NCI-H748 (cell line): ENCODE measurements around the gene IZUMO4.
"Not testable (repeated sequence)": the region's sequence is repeated elsewhere in the genome, so short reads cannot be mapped to it uniquely, and the experiment has no call there.

Experiments used
- DNase-seq: peaks from one replicate; lab custom pipeline; 2025; ENCODE audit not compliant: unreplicated experiment; lab: John Stamatoyannopoulos, UW

The IZUMO4 gene

DNA sequence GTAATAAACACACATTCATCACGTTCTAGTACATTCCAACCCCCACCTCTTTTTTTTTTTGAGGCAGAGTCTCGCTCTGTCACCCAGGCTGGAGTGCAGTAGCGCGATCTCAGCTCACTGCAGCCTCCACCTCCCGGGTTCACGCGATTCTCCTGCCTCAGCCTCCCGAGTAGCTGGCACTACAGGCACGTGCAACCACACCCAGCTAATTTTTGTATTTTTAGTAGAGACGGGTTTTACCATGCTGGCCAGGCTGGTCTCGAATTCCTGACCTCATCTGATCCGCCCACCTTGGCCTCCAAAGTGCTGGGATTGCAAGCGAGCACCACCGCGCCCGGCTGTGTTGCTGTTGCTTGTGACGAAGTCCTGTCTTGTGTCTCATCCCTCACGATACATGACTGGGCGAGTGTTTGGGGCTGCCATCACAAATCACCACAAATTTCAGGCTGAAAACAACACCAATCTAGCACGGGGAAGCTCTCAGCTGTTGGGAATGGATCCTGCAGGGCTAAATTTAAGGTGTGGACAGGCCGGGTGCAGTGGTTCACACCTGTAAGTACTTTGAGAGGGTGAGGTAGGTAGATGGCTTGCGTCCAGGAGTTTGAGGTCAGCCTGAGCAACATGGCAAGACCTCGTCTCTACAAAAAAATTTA lies 16.3 kb upstream of the IZUMO4 start:
- DNase-seq, result no peak

DNA sequence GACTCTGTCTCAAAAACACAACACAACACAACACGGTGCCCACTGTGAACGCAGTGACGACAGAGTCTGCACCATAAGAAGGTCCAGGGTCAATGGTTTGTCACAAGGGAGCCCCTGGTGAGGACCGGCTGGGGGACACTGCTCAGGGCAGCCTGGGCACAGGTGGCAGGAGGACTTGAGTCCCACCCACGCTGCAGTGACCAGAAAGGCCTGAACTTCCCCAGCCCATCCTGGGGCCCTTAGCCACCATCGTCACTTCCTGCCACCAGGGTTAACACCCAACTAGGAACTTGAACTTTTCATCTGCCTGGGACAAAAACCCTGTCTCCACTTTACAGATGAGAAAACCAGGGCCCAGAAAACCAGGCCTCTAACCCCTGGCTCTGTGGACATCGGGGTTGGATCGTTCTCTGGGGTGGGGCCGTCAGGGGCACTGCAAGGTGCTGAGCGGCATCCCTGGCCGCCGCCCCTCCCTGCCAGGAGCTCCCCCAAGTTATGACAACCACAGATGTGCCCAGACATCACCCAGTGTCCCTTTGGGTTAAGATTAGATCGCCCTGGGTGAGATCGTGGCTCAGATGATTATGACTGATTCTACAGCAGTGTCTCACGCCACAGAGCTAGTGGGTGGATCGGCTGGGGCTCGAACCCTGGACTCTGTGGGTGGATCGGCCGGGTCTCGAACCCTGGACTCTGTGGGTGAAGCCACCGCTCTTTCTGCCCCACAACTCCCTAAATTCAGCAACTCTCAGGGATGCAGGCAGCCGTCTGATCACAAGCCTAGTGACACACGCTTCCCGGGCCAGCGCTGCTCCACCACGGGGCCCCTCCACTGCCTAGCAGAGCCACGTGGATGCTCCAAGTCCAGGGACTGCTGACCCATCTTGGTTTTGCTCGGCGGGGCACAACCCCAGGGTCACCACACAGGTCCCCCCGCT lies 14.6 kb upstream of the IZUMO4 start:
- DNase-seq, result no peak

DNA sequence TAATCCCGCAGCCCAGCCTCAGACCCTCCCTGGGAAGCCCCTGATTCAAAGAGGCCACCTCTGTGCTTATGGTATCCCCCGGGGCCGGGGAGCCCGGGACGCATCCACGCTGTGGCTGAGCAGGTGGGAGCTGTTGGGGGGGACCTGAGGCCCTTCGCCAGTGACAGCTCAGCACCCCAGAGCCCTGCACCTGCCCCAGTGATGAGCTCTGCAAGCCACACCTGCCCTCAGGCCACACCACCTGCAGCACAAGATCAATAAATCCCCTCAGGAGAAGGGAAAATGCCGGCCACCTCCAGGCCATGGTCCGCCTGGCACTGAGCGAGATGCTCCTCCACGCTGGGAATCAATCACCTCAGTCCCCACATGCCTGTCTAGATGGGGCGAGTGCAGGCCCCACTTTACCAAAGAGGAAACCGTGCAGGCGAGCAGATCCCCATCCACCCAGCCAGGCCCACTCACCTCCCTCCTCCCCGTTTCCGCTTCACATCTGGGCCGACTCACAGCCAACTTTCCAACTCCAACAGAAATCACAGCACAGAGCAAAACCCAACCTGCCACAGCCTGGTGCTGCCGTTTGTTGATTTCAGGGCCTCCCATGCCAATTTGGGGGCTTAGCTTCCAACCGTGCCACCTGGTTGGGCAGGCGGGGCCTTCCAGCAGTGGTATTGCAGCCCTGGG lies 13.4 kb upstream of the IZUMO4 start:
- DNase-seq, result no peak

DNA sequence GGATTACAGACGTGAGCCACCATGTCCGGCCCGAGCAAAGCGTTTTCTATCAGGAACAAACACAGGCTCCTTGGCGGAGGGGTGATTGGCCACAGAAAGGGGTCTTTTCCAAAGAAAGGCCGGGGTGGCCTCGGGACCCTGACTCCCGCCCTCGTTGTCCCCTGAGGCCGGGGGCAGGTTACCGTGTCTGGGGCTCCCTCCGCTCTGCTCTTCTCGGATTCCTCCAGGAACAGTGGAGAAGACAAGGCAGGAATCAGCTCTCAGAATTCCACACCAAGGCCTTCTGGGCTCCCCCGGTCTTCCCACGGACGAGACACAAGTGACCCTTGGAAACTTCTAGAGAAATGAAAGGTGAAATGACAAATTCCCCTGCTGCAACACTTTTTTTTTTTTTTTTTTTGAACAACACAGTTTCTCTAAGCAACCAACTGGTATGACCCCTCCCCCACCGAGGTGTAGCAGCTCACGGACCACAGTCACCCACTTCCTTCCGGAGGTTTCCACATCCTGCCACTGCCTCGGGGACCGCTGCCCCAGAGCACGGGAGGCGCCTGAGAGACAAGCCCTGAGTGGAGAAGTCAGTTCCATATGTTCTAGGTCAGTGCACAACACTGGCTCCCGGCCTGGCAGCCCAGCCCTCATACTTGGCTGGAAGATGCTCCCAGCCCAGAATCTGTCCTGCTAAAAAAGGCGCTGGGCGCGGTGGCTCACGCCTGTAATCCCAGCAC lies 11.6 kb upstream of the IZUMO4 start:
- no peak for DNase-seq

DNA sequence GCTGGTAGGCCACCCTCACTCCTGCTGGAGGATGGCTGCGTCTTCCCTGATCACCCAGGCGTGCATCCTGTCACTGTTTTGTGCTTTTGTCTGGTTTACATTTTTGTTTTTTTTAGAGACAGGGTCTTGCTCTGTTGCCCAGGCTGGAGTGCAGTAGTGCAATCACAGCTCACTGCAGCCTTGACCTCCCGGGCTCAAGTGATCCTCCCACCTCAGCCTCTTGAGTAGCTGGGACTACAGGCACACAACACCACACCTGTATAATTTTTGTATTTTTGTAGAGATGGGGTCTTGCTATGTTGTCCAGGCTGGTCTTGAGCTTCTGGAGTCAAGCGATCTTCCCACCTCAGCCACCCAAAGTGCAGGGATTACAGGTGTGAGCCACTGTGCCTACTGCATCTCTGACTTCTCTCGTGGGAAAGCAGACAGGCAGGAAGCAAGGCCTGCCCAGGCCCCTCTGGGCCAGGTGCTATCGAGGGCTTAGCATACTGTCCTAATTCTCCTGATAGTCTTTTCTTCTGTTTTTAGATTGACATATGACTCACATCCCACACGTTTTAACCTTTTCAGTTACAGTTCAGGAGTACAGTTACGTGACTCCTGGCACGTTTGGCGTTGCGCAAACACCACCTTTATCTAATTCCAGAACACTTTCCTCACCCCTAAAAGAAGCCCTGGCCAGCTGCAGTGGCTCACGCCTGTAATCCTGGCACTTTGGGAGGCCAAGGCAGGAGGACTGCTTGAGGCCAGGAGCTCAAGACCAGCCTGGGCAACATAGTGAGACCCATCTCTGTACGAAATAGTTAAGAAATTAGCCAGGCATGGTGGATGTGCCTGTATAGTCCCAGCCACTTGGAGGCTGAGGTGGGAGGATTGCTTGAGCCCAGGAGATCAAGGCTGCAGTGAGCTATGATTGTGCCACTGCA lies 9.8 kb upstream of the IZUMO4 start:
- not testable (repeated sequence) for DNase-seq

DNA sequence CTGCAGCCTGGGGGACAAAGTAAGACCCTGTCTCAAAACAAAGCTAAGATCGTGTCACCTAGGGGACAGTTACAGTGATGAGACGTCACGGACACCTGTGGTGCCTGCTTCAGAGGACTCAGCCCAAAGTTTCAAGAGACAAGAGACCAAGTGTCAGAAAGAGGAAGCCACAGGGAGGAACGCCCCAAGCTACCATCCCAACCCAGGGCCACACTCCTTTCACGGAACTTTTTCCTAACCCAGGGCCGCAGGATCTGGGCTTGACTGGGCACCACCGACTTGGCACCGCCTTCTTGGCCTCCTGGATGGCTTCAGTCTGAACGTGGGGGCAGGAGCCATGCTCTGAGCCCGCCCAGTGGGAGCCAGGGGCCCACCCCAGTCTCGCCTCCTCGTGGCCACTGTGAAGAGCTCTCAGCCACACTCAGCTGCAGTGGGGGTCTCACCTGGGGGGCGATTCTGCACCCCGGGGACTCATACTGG lies 9.1 kb upstream of the IZUMO4 start:
- DNase-seq, result no peak

DNA sequence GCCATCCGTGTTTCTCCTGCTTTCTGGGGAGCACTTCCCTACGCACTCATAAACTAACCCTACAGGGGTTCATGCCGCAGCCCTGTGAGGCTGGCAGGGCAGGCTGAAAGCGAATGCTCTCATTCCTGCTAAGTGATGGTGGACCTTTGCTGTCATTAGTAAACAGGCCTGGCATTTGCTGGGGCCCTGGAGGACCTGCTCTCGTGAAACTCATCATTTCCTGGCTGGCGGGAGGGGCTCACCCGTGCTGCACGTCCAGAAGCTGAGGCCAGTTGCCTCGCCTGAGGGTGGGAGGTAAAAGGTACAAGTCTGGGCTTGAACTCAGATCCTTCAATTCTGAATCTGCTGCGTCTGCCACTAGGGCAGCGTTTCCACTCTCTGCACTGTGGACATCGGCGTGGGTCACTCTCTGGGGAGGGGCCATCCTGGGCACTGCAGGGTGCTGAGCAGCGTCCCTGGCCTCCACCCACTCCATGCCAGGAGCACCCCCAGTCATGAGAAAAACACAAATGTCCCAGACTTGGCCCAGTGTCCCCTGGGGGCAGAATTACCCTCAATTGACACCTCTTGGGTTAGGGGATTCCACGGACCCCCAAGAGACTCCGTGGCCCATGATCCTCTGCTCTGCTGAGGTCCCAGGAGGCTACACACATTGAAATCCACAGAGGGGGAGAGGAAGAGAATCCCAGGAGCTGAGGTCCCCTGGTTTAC lies 7.6 kb upstream of the IZUMO4 start:
- DNase-seq, result peak; percentile 5

DNA sequence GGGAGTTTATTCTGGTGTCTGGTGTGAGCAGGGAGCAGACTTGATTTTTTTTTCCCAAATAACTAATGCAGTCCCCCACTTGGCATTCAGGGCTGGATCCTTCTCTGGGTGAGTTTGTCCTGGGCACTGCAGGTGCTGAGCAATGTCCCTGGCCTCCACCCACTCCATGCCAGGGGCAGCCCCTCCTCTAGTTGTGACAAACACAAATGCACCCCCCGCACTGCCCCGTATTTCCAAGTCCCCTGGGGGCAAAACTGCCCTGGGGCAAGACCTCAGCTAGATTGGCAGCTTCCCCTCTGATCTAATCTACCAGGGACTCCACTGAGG lies 7.0 kb upstream of the IZUMO4 start:
- DNase-seq, result no peak

DNA sequence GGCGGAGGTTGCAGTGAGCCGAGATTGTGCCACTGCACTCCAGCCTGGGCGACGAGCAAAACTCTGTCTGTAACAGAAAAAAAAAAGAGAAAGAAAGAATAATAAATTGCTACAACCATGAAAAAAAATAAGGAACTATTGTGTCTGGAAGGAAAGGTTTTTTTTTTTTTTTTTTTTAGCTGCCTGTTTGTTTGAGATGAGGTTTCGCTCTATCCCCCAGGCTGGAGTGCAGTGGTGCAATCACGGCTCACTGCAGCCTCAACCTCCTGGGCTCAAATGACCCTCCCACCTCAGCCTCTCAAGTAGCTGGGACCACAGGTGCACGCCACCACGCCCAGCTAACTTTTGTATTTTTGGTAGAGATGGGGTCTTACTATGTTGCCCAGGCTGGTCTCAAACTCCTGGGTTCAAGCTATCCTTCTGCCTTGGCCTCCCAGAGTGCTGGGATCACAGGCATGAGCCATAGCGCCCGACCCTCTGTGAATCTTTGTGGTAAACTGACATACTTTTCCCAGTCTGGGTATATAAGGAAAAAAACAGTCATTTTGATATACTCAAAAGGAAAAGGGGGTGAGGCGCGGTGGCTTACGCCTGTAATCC lies 4.7 kb upstream of the IZUMO4 start:
- DNase-seq, result not testable (repeated sequence)

DNA sequence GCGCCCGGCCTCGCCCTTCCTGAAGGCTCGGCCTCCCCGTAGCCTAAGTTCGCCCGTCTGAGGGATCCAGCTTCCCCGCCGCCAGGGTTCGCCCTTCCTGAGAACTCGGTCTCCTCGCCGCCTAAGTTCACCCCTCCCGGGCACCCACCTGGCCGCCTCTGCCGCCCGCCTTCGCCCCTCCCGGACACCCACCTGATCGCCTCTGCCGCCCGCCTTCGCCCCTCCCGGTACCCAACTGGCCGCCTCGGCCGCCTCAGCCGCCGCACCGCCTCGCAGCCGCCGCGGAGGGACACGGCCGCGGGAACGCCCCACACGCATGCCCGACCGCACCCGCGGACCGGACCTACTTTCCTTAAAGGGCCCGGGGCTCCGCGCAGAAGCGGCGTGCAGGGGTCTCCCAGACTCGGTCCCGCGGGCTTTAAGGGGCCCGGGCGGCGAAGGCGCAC lies 658 bp upstream of the IZUMO4 start, which contains the start of gene MOB3A:
MOB3A (minus strand) TSS at position 293 of the 446 bp plus-strand sequence. CDS start 17,766 bp downstream, outside the sequence.
- peak; percentile 94 for DNase-seq

DNA sequence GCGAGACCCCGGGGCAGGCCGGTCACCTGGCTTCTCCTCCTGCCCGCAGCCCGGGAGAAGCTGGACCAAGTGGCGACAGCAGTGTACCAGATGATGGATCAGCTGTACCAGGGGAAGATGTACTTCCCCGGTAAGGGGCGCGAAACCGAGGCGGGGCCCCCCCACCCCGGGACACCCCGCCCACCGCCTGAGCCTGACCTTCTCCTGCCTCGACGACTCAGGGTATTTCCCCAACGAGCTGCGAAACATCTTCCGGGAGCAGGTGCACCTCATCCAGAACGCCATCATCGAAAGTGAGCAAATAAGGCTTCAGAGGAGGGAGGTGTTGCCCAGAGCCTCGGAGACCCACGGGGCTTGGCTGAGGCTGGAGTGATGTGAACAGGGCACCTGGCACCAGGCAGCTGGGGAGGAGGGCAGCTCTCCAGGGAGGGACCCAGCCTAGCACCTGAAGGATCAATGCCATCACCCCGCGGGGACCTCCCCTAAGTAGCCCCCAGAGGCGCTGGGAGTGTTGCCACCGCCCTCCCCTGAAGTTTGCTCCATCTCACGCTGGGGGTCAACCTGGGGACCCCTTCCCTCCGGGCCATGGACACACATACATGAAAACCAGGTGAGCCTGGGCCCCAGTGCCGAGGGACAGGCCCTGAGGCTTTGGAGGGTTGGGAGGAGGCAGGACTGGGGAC lies 629 bp downstream of the IZUMO4 start:
- DNase-seq, result peak; percentile 17

DNA sequence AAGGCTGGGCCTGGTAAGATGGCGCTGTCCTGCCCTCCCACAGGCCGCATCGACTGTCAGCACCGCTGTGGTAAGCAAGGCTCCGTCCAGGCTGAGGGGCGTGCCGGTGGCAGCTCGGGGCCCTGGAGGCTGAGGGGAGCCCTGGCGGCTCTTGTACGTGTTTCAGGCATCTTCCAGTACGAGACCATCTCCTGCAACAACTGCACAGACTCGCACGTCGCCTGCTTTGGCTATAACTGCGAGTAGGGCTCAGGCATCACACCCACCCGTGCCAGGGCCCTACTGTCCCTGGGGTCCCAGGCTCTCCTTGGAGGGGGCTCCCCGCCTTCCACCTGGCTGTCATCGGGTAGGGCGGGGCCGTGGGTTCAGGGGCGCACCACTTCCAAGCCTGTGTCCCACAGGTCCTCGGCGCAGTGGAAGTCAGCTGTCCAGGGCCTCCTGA lies 1.2 kb downstream of the IZUMO4 start:
- no peak for DNase-seq

DNA sequence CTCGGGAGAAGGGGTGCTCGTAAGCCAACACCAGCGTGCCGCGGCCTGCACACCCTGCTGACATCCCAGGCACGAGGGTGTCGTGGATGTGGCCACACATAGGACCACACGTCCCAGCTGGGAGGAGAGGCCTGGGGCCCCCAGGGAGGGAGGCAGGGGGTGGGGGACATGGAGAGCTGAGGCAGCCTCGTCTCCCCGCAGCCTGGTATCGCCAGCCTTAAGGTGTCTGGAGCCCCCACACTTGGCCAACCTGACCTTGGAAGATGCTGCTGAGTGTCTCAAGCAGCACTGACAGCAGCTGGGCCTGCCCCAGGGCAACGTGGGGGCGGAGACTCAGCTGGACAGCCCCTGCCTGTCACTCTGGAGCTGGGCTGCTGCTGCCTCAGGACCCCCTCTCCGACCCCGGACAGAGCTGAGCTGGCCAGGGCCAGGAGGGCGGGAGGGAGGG lies 2.4 kb downstream of the IZUMO4 start:
- DNase-seq, result no peak

DNA sequence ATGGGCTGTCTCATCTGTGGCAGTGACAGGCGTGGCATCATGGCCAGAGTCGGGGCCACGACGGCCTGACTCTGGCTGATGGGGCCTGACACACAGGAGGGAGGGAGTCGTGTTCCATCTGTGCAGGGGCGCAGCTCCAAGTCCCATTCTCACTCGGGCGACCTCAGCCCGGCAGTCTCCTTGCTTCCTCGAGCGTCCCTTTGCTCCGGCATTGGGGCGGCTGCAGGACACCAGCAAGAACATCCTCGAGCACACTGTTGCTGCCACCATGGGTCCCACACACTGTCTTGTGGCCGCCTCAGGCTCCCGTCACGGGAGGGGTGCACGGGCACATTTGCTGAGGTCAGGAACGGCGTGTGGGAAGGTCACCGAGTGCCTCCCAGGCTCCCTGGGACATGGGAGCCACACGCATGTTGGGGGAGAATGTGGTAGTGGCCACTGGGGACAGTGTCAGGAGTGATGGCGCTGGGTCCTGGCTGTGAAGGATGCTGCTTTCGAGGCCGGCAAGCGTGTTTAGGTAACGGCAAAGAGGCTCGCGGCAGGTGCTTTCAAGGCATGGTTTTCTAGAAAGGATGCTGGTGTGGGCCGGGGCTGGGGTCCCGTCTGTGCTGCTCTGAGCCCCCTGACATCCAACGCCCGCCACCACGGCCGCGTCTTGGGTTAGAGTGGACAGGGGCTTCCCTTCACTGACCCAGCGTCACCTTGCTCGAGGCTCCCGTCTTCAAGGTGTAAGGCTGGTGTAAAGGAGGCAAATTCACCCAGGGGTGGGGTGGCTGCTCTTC lies 3.4 kb downstream of the IZUMO4 start:
- no peak for DNase-seq

DNA sequence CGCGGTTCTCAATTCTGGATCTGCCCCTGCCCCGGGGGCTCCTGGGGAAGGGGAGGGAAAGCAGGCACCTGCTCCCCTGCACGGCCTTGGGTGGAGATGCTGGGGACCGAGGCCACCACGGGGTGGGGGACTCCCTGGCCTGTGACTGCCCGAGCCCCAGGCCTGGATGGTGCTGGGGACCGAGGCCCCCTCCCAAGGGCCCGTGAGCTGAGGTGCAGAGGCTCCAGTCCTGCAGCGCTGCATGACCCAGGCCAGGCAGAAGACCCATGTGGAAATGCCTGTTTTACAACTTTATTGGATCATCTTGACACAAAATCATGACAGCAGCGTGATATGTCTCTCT lies 4.0 kb downstream of the IZUMO4 start:
- DNase-seq, result no peak

DNA sequence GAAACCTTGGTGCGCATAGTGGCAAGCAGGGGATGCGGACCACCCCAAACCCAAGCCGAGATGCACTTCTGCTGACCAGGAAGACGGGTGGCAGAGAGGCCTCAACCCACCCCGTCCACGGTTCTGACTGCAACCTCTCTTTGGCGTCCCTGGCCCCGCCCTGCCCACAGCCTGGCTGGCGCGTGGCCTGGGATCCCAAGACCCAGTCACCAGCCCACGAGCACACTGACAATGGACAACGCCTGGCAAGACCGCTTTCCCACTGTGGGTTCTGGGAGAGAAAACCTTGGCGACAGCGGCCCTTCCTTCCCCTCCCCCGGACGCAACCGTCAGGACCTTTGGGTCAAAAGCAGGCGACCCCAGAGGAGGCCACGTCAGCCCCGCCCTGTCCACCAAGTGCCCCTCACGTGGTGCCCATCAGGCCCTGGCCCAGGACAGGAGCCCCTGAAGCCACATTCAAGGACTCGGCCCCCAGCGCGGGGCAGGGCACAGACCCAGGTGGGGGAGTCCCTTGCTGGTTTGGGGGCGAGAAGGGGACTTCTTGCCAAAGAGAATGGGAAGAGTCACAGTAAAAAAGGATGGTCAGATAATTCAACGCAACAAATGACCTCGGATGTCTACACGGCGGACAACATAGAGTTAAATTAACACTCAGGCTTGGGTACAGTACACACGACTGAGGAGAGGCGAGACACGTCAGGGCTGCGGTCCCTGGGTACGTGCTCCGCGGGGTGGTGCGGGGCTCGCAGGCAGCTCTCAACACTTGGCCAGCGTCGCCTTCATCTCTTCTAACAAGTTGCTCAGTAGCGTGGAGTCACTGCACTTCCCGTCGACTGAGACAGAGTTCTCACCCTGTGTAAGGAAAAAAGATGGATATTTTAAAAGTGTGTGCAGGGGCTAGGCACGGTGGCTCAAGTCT lies 5.0 kb downstream of the IZUMO4 start:
- no peak for DNase-seq
